GM18868 (cell line): ENCODE measurements around the gene MDP1.

Experiments used
- ATAC-seq: cut with Tn5 transposase; IDR thresholded peaks from one replicate; pipeline ENCODE4 v1.9.1; 2021; ENCODE audit warnings: mild to moderate bottlenecking, moderate library complexity; ENCODE audit not compliant: unreplicated experiment

MDP1 gene

GRCh38 chr14:24215495-24216344, at the start of gene MDP1:
Gene MDP1 (minus strand): TSS chr14:24216066. CDS start chr14:24215955, 111 bp downstream.
- ATAC-seq = peak; percentile 68

- ATAC-seq = no peak
Observed at GRCh38 chr14:24264298-24264697, 48.4 kb upstream of the MDP1 start.

- ATAC-seq = no peak
Observed at GRCh38 chr14:24263848-24264247, 48.0 kb upstream of the MDP1 start.

GRCh38 chr14:24262821-24263733, 47.2 kb upstream of the MDP1 start, which contains the start of gene TGM1:
Gene TGM1 (minus strand): TSS chr14:24263177. CDS start chr14:24262352, 825 bp downstream.
- no peak for ATAC-seq

GRCh38 chr14:24261969-24262327, 46.1 kb upstream of the MDP1 start:
- ATAC-seq = no peak

GRCh38 chr14:24261256-24261968, 45.5 kb upstream of the MDP1 start:
- no peak for ATAC-seq

DNA sequence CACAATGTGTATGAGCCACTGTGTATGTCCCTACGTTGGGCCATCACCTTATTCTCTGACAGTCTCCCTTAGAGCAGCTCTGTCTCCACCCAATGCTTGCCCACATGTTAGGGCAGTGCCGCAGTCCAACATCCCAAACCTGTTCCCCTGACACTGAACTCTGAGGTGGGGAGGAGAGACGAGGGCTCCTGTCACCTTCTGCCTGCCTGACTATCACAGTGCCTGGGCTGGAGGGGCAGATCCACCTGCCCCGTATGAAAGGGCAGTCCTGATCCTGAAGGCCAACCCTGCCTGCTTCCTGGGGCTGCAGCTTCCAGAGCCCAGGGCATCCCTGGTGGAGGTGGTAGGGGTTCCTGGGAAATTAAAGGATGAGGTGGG, 44.9 kb upstream of the MDP1 start:
- ATAC-seq = no peak

- no peak for ATAC-seq
Observed at GRCh38 chr14:24260026-24260779, 44.3 kb upstream of the MDP1 start.

DNA sequence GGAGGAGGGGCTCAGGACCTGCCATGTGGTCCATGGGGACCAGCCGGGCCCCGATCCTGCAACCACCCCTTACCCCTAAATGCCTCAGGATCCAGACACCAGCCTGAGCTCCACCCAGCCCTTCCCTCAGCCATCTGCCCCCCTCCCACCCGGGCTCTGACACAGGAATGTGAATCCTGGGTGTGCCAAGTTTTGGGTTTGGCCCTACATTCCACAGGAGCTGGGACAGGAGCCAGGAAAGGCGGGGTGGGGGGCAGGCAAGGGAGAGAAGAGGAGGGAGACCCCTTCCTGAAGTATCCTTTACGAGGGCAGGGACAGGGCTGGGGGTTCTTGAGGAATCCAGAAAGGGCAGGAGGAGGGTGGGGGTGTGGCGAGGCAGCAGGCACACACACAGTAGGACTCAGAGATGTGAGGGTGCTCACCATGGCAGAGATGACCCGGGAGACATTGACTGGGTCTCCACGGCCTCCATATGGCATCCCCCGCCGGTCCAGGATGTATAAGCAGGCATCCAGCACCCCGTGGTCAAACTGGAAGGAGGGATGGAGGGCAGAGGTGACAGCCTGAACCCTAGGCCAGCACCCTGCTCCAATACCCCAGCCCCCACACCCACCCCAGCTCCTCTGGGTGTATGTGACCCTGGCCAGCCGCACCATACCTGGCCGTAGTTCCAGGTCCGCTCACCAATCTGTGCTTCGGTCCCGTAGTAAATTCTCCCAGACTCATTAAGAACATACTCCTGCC, 43.6 kb upstream of the MDP1 start:
- ATAC-seq = no peak

DNA sequence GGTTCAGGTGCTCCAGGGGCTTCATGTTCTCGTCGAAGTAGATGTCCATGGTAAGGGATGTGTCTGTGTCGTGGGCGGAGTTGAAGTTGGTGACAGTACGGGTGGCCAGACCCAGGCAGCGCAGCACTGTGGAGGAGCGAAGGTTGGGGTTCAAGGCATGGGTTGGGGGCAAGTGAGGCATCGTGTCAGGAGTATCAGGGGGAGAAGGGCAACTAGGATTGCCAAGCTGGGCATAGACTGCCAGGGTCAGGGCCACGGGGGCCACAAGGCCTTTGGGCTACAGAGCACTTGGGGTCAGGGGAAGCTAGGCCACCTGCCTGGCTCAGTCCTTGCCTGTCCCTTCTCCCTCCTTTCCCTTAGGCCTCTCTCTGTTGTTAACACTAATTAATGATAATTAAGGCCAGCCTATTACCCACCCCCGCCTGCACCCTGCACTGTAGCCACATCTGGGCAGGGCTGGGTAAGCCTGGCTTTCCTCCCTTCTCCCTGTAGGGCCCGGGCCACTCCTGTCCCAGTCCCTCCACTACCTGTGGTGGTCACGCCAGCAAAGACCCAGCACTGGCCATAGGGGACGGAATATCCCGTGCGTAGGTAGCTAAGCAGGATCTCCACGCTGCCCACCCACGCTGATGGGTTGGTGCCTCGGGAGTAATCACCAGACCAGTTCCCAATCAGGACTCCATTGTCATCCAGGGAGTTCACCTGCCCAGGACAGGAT, 42.8 kb upstream of the MDP1 start:
- ATAC-seq = no peak

DNA sequence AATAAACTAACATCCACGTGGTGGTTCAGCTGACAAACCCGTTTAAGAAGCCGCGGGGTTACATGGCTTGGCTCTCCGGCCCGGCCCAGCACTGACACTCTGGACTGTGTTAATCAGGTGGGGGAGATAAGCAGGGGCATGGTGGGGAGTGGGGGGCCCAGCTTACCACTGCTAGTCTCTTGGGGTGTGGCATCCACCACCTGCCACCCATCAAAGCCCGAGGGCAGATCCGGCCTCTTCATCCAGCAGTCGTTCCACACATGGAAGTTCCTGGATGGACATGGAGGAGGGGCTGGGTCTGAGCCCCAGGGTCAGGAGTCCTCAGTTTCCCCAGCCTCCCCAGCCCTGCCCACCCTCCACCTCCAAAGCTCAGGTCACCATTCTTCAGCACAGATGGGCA, 42.3 kb upstream of the MDP1 start:
- ATAC-seq = no peak

- ATAC-seq = no peak
Observed at GRCh38 chr14:24256960-24257359, 41.1 kb upstream of the MDP1 start.

DNA sequence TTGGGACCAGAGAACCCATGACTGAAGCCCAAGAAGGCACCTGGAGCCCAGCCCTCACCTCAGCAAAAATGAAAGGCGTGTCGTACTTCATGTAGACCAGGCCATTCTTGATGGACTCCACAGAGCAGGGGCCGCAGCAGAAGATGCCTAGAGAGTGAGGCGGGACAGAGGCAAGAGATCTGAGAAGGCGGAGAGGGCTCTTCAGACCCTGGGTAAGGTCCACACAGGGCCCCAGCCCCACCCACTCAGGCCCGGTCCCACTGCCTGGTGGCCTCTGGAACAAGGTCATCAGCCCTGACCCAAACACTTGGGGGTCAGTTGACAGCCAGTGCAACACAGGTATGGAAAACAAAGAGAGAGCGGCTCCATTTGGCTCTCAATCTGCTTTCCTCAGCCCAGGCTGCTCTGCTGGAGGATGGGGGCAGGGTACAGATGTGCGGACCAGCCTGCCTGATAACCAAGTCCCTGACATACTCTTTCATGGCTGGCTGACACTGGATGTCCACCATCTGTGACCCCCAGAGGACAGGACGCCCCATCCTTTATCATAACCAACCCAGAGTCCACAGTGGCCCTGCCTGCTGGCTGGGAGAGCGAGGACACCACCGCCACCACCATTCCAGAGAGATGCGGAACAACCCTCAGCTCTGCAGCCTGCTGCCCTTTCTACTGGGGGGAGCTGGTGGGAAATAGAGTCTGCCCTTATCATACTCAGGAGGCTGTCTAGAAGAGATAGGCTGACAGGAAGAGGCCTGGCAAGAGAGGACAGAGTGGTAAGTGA, 40.3 kb upstream of the MDP1 start:
- ATAC-seq = no peak

DNA sequence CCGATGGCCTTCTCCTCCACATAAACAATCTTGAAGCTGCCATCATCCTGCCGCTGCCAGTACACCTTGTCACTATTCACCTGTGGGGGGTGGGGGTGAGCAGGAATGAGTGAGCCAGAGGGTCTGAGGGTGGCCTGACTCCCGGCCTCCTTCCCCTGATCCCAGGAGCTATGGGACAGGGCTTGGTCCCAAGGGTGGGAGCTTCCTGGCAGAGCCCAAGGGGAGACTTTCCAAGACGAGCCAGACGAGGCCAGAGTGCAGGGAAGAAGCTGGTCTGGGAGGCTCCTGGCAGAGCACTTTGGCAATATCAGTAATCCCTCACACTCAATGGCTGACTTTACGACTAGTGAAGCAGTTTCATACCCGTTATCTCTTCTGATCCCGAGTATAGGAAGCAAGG, 39.6 kb upstream of the MDP1 start:
- no peak for ATAC-seq

DNA sequence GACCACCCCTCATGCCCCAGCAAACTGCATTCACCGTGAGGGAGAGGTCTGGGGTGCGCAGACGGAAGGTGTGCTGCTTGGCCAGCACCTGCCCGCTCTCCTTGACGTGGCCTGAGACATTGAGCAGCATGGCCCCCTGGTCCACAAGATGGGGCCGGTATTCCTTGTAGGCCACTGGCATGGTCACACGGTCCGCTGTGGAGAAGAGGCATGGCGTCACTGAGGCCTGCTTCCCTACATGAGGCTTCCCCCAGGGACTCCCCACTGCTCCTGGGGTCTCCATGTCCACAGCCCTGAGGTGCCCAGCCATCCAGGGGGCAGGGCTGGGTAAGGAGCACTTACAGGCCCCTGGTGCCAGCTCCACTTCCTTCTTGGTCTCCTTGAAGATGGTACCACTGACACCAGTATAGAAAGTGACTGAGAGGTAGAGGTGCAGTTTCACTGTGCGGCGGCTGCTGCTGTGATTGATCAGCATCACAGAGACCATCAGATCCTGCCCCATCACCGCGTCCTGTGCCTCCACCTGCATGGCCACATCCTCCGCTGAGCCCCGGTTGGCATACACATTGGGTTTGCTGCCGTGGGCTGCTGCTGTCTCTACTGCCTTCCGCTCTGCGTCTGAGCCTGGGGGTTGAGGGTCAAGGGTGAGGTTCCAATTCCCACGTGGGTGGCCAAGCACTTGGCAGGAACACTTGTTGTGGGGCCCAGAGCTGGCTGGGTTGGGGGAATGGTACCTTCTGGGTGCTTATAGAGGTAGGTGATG, 38.9 kb upstream of the MDP1 start:
- ATAC-seq = no peak

- no peak for ATAC-seq
Observed at GRCh38 chr14:24253936-24254335, 38.1 kb upstream of the MDP1 start.

DNA sequence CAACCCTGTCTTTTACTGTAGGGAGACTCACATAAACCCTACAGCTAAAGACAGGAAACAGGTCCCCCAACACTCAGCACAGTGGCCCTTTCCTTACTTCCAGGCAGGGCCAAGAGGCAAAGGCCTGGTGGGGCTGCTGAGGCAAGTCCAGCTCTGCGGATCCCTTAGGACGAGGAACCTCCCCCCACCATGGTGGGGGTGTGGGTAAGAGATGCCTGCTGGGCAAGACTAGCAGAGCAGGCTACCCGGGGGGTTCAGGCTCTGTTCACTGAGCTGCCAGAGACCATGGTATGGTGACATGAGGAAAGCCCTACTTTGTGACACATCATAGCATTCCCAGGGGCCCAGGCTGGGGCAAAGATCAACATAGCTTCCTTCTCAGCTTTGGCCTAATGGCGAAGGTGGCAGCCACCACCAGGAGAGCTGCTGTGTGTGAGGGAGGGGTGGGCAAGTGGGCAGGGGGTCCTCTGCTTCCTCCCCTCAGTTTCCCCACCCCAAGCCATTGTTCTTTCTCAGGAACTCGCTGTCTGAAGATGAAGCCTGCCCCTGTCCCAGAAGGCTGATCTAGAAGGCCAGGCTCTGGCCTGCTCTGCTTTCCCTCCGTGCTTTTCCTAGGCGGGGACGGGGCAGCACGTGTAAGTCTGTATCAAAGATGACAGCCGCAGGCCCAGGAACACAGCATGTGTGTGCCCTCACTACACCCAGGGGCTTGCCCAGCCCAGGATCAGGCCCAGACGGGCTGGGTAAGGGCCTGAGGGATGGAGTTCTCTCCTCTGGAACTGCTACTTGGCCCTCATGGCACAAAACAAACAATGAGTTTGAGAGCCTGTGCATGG, 36.6 kb upstream of the MDP1 start:
- ATAC-seq = no peak
